Activated CD4-positive, alpha-beta T cell treated with anti-CD3 and anti-CD28 coated beads for 24 hours (primary cell): ENCODE measurements around the gene SHISA9.
"Not testable (repeated sequence)": the region's sequence is repeated elsewhere in the genome, so short reads cannot be mapped to it uniquely, and the experiment has no call there.

ENCODE experiments used
- DNase-seq, 2 donors: peaks; one replicate each; pipeline ENCODE4 v3.0.0-alpha.2; 2020; ENCODE audit warnings: low read depth in 2 of 2

SHISA9 gene

DNA sequence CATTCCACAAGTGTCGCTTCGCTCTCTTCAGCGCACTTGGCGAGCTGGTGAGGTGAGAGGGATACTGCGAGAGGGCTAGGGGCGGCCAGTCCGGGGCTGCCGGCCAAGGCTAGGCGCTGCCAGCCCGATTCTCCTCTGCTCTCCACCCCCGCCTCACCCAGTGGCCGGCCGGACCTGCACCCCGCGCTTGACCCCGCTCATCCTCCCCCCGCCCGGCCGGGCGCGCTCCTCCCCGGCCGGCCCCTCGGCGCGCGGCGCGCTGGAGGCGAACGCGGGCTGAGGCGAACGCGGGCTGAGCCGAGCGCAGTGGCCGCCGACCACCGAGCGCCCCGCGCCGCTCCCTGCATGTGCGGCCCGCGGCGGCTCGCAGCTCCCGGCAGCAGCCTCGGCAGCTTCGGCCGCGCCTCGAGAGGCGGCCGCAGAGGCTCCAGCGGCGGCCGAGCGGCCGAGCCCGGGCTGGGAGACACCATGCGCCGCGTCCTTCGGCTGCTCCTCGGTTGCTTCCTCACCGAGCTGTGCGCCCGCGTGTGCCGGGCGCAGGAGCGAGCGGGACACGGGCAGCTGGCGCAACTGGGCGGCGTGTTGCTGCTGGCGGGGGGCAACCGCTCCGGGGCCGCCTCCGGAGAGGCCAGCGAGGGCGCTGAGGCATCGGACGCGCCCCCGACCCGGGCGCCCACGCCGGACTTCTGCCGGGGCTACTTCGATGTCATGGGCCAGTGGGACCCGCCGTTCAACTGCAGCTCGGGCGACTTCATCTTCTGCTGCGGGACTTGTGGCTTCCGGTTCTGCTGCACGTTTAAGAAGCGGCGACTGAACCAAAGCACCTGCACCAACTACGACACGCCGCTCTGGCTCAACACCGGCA lies at the start of gene SHISA9:
TSS of gene SHISA9 (plus strand) at position 2 of the 865 bp plus-strand sequence.
- DNase-seq = no peak

DNA sequence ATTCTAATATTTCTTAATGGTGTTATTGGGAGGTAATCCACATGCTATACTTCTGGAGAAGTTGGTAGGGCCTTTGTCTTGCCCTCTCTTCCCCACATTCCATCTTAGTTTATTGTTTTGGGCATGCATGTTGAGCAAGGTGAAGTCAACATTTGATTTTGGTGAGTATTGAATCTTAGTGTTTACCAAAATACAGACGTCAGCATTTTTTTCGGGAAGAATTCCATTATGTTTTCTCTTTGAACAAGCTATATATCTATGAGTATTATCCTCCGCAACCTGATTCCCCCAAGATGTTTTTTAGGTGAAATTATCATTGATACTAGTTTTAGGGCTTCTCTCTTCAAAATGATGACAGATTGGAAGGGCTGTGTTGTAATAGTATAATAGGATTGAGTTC lies 47.4 kb upstream of the SHISA9 start:
- no peak for DNase-seq

DNA sequence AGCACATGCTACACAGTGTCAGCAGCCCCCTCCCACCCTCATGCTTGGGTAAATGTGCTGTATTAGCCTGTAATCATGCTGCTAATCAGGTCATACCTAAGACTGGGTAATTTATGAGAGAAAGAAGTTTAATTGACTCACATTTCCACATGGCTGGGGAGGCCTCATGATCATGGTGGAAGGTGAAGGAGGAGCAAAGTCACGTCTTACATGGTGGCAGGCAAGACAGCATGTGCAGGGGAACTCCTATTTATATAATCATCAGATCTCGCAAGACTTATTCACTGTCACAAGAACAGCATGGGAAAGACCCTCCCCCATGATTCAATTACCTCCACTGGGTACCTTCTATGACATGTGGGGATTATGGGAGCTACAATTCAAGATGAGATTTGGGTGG lies 44.0 kb upstream of the SHISA9 start:
- not testable (repeated sequence) for DNase-seq

DNA sequence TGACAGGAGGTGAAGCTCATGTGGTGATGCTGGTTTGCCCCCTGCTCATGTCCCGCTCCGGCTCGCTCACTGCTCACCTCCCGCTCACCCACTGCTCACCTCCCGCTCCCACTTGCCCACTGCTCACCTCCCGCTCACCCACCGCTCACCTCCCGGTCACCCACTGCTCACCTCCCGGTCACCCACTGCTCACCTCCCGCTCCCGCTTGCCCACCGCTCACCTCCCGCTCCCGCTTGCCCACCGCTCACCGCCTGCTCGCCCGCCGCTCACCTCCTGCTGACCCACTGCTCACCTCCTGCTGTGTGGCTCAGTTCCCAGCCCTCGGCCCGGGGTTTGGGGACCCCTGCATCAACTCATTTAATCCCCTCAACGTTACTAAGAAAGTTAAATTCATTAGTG lies 39.1 kb upstream of the SHISA9 start:
- no peak for DNase-seq

DNA sequence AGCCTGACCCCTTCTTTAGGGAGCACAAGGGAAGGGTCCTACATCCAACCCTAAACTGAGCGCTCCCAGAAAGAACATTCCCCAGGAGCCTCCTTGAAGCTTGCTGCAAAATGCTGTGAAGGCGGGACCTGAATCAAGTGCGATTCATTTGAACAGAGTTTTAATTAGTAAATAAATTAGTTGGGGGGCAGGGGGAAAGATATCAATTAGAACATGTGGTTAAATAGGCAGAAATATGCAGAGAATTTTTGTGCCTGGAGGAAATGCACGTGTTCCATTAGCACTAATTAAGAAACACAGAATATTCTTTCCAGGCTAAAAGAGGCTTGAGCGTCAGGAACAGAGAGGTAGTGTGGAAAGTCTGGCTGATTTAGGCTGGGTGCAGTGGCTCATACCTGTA lies 38.5 kb upstream of the SHISA9 start:
- no peak for DNase-seq

DNA sequence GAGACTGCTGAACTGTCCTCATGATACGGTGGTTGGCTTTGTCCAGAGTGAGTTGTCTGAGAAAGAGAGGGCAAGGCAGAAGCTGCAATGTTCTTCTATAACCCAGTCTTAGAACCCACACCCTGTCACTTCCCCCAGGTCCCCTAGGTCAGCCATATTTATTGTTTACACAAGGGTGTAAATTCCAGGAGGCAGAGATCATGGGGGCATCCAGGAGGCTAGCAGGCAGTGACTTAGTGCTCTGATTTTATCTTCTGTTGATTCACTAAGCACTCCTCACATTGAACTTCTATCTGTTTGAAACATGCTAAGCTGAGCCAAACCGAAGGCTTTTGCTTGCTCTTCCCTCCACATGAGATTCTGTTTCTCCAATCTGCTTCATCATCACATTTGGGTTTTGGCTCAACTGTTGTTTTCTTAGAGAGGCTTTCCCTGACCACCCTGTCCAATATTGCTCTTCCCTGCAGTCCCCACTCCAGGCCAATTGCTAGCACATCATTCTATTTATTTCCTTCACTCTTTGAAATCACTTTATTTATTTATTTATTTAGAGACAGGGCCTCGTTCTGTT lies 34.3 kb upstream of the SHISA9 start:
- no peak for DNase-seq

DNA sequence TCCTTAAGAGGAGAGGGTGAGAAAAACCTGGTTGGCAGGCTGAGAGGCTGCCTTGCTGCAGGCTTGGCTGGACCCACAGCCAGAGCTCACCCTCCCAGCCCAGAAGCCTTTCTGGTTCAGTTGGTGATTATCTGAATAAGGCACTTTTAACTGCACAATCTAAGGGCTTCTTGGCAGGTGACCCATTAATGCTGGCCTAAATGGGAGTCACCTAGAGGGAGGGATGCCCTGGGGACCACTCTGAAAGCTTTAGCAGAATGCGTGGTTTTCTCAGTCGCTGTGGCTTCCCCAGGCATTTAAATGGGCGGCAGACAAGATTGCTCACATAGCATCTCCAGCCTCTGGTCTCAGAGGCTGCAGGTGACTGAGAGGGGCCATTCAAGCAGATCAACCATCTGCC lies 33.2 kb upstream of the SHISA9 start:
- DNase-seq = no peak

DNA sequence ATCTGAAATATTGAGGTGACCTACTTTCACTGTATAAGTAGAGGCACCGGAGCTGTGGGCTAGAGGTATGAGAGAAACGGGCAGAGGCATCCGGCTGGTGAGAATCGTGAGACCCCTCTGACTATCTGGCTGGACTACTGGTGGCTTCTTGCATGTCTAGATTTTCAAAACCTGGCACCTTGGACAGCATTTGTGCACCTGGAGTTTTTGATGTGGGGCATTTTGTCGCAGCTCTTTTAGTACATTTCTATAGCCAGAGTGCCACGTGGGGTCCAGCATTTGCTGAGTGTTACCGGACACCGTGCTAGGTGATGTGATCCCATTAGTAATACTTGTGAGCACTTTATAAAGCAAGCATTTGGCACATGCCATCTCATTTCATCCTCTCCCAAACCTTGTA lies 32.6 kb upstream of the SHISA9 start:
- no peak for DNase-seq

DNA sequence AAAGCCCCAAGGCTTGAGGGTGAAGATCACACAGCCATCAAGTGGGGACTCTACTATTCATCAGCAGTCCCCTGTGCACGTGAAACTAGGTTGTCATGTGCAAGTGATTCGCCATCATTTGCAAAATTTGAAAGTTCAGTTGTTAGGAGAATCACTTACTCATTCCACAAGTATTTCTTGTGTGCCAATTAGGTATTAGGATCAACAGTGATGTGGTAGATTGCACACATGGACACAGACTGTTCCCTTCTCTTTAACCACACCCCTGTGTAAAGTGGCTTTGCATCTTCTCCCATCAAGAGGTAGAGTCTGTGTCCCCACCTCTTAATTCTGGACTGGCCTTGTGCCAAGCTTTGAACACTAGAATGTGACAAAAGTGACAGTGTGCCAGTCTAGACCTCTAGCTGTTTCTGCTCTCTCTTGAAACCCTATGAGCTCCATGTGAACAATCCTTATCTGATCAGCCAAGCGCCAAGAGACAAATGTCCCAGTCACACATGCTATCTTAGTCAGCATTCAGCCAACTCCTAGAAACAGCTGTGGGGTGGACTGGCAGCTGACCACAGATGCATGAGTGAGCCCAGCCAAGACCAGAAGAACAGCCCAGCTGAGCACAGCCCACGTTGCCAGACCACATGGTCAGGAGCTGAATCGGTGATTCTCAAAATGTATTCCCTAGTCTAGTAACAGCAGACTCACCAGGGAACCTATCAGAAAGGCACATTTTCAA lies 31.5 kb upstream of the SHISA9 start:
- no peak for DNase-seq

DNA sequence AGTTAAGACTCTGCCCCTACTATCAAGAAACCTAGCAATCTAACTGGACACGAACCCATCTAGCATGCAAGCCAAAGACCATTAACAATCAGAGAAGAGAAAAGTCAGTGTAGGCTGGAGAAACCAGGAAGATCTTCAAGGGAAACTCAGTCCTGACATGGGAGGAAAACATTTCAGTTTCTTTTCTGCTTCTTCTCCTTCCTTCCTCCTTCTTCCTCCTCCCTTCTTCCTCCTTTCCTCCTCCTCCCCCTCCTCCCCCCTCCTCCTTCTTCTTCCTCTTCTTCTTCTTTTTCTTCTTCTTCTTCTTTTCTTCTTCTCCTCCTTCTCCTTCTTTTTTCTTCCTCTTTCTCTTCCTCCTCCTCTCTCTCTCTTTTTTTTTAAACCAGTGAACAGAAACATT lies 29.6 kb upstream of the SHISA9 start:
- no peak for DNase-seq

DNA sequence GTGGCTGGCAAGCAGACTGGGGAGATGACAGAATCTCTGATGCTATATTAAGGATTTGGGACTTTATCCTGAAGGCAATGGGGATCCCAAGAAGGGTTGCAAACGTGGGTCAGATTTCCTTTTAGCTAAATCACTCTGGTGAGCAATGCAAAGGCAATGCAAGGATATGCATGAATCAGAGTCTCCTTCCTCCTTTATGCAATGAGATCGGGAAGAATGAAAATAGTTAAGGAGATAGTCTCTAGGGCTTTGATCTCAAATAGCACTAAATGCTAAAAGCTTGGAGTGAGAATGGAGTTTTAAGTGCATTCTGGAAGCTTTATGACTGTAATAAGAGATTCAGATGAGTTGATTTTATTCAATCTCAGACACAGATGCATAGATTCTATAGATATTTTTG lies 27.2 kb upstream of the SHISA9 start:
- DNase-seq = no peak

DNA sequence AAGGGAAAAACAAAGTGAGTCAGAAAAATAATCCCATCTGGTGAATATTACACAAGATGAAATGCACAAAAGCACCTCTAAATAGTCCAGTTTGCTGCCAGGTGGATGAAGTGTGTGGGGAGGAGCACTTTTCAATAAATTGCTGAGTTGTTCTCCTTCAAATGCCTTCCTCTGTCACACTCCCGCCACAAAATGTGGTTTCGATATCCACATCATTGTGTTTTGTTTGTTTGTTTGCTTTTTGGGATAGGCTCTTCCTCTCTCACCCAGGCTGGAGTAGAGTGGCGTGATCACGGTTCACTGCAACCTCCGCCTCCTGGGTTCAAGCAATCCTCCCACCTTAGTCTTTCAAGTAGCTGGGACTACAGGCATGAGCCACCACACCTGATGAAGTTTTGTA lies 24.6 kb upstream of the SHISA9 start:
- DNase-seq = no peak

DNA sequence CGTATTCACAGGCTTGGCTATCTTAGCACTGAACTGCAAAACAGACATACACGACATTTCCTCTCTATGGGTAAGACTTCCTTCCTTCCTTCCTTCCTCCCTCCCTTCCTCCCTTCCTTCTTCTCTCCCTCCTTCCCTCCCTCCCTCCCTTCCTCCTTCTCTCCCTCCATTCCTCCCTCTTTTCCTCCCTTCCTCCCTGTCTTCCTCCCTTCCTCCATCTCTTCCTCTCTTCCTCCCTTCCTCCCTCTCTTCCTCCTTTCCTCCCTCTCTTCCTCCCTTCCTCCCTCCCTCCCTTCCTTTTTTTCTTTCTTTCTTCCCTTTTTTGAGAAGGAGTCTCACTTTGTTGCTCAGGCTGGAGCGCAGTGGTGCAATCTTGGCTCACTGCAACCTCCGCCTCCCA lies 22.4 kb upstream of the SHISA9 start:
- DNase-seq = no peak

DNA sequence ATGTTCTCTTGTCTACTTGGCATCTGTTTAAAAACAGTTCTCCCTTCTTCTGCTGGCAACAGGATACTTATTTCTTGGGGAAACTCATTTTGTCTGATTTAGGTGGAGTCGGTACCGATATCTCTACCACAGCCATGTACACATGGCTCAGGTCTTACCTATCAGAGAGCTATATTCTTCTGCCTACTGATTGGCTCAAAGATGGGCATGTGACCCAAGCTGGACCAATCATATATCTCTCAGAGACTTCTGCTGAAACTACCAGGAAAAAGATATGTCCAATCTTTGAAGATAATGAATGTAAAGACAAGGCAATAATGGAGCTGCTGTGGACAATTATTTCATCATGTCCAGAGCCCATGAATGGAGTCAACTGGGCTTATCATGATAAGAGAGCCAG lies 21.6 kb upstream of the SHISA9 start:
- no peak for DNase-seq

DNA sequence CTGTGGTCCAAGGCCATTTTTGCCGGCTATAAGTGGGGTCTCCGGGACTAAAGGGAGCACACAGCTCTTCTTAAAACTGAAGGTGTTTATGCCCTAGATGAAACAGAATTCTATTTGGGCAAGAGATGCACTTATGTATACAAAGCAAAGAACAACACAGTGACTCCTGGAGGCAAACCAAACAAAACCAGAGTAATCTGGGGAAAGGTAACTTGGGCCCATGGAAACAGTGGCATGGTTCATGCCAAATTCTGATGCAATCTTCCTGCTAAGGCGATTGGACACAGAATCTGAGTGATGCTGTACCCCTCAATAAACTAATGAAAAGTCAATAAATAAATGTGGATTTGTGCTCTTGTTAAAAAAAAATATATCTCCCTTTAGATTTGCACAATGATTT lies 20.2 kb upstream of the SHISA9 start:
- DNase-seq = no peak

DNA sequence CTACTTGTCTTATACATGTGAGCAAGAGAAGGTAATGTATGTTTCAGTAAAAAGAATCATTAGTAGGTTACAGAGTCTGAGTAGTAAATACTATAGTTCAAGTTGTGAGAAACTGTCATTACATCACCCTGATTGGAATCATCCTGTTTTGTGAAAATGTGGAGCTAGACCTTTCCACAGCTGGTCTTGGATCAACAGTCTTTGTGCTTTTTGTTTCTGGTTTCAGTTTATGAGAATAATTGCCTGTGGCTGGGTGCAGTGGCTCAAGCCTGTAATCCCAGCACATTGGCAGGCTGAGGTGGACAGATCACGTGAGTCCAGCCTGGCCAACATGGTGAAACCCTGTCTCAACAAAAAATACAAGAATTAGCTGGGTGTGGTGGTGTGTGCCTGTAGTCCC lies 19.7 kb upstream of the SHISA9 start:
- no peak for DNase-seq

DNA sequence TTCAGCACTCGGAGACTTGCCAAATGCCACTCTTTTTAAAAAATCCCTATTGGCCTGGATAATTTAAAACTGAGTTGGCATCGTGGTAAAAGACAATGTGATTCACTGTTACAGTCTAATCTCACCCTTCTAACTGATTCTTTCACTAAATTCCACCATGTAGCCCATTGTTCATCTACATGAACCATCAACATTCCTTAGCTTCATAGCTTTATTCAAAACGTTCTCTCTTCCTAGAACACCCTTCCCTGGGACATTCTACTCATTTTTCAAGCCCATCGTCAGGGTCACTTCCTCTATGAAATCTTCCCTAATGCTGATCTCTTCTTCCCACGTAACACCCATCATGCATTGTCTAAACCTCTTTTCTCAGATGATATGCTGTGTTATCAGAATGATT lies 15.7 kb upstream of the SHISA9 start:
- no peak for DNase-seq

DNA sequence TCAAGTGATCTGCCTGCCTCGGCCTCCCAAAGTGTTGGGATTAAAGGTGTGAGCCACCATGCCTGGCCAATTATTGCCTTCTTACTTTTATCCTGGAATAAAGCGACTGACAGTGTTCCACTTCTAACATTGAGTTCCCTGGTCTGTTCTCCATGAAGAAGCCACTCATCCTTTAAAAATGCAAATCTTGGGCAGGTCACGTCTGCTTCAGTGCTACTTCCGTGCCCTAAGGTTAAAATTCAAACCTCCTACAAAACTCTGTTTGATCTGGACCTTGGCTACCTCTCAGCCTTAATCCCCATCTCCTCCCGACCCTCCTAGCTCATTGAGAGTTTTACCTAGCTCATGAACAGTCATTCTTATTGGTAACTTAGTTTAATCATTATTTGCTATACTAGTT lies 9.6 kb upstream of the SHISA9 start:
- DNase-seq = no peak

DNA sequence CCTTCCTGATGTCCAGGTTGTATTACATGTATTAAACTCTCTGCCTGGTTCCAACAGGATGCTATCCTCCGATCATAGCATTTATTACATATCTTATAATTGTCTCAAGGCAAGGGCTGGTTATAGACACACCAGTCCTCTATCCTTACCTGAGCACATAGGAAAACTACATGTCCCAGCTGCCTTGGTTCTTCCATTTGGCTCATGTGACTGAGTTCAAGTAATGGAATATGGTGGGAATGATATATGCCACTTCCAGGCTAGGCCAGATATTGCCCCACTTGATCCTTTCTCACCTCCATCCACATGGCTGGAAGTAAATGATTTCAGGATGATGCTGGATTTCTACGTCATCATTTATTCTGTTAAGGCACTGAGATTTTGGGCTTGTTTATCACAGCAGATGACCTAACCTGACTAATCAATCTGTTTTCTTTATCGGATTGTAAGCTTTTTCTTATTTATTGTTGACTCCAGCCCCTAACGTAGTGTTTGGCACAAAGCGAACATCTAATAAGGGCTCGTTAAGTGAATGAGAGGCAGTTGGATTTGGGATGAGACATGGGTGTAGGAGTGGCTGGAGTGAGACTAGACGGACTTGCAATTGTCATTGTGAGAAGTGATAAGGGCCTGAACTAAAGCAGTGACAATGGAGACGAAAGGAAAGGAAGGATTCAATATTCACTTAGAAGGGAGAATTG lies 8.2 kb upstream of the SHISA9 start:
- DNase-seq = no peak

DNA sequence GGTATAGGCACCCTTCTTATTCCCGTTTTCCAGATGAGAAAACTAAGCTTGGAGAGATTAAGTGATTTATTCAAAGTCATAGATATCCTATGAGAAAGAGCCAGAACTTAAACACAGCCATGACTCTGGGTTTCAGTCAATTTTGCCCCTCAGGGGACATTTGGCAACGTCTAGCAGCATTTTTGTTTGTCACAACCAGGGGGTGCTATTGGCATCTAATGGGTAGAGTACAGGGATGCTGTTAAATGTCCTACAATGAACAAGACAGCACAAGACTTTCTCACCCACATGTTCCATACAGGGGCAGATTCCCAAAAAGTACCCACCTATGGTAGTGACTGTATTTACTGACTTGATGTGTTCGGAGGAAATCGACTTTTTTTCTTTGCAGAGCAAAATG lies 4.8 kb upstream of the SHISA9 start:
- no peak for DNase-seq

DNA sequence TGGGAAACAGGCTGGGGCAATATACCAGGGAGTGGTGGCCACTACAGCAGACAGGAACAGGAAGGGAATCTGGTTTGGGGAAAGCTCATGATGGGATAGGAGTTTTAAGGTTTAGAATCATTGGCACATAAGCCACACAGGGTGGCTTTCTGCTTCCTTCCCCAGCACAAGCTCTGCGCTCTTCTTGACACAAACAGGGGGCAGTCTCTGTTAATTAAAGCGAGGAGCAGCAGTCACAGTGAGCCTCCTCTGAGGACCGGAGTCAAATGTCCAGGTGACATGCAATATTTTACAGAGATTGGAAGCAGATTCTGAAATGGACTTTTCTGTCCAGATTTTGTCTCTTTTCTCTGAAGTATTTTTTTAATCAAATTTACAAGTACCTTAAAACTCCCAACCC lies 2.8 kb upstream of the SHISA9 start:
- no peak for DNase-seq

DNA sequence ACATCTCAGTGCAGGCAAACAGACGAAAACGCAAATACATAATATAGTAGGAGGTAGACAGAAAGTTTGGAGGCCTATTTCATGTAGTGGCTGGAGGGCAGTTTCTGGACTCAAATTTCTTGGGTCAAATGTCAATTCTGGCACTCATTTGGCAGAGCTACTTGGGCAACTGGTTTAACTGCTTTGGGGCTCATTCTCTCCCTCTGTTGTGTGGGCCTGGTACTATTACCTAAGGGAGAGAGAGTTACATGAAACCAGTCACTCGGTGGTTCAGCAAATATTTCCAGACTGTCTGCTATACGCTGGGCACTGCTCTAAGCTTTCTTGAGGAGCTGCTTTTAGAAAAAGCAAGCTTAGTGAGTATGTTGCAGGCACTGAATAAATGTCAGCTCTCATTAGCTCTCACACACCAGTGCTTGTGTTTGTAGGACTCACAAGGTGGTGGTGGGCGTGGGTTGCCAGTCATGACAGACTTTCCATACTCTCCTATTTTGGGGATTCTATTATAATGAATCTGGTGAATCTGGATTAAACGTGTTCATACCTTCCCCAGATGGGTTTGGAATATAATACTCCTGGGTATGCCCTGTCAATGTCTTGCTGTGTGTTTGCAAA lies 1.8 kb upstream of the SHISA9 start:
- no peak for DNase-seq
